CD4-positive, alpha-beta T cell treated with Interleukin-4 for 1 hour (primary cell): ENCODE results near the gene PRR7.
A peak's percentile ranks its signal among the peaks of the same experiment; 100 is the strongest.
"Not testable (repeated sequence)": the region's sequence is repeated elsewhere in the genome, so short reads cannot be mapped to it uniquely, and the experiment has no call there.

ENCODE experiments used
- DNase-seq, 2 donors: peaks; one replicate each; pipeline ENCODE4 v3.0.0-alpha.2; 2020 to 2022

Gene PRR7

GRCh38 chr5:177470759-177471536, 24.3 kb downstream of the PRR7 start:
- DNase-seq, result no peak

- DNase-seq, result peak in 1 of 2 donors; percentile 30
Measured at GRCh38 chr5:177471610-177472356, 25.2 kb downstream of the PRR7 start.

- peak; percentile 61 to 62 for DNase-seq
Measured at GRCh38 chr5:177472460-177473442, 26.1 kb downstream of the PRR7 start.

GRCh38 chr5:177473443-177474001, 26.9 kb downstream of the PRR7 start, which contains the start of gene DBN1:
TSS of gene DBN1 (minus strand) at chr5:177473634. CDS start at chr5:177473521, 113 bp downstream.
- DNase-seq, result no peak

- DNase-seq, result no peak
Measured at GRCh38 chr5:177474002-177474476, 27.4 kb downstream of the PRR7 start.

- DNase-seq, result no peak
Measured at GRCh38 chr5:177474846-177475562, 28.4 kb downstream of the PRR7 start.

GRCh38 chr5:177475563-177476427, 29.2 kb downstream of the PRR7 start:
- DNase-seq, result no peak

- DNase-seq, result no peak
Measured at GRCh38 chr5:177476531-177477233, 30.1 kb downstream of the PRR7 start.

GRCh38 chr5:177477701-177478477, 31.3 kb downstream of the PRR7 start:
- DNase-seq, result no peak

- DNase-seq, result peak; percentile 29 to 57
Measured at GRCh38 chr5:177478711-177479646, 32.4 kb downstream of the PRR7 start.

GRCh38 chr5:177479774-177480173, 33.2 kb downstream of the PRR7 start:
- no peak for DNase-seq

- DNase-seq, result no peak
Measured at GRCh38 chr5:177482359-177482795, 35.8 kb downstream of the PRR7 start.

GRCh38 chr5:177483042-177483441, 36.4 kb downstream of the PRR7 start:
- no peak for DNase-seq

GRCh38 chr5:177483994-177484901, 37.6 kb downstream of the PRR7 start:
- DNase-seq, result no peak

- DNase-seq, result no peak
Measured at GRCh38 chr5:177484902-177485549, 38.4 kb downstream of the PRR7 start.

- not testable (repeated sequence) for DNase-seq
Measured at GRCh38 chr5:177485753-177486152, 39.1 kb downstream of the PRR7 start.
